GM04504 (cell line): ENCODE measurements around the gene ACAD11.
"Not testable (repeated sequence)": the region's sequence is repeated elsewhere in the genome, so short reads cannot be mapped to it uniquely, and the experiment has no call there.

ENCODE experiments used
- DNase-seq: peaks from one replicate; pipeline ENCODE4 v3.0.0-alpha.2; 2012; ENCODE audit warnings: low read depth

The ACAD11 gene

DNA sequence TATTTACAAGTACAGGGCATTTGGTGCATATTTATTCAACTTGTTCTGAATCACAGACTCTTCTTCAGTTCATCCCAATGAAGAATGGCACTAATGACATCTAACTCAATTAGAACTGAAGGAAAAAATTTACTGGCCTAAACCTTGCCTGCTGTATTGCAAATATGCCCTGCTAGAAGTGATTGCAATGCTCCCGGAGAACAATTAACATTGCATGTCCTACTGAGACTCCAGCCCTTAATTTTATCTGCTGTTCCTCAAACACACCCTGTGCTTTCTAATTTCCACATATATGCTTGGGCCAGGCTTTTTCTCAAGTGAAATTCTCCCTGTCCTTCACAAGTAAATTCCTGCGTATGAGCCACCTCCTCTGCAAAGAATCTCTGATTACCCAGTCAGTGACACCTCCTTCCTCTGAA lies 54.2 kb downstream of the ACAD11 start:
- no peak for DNase-seq

DNA sequence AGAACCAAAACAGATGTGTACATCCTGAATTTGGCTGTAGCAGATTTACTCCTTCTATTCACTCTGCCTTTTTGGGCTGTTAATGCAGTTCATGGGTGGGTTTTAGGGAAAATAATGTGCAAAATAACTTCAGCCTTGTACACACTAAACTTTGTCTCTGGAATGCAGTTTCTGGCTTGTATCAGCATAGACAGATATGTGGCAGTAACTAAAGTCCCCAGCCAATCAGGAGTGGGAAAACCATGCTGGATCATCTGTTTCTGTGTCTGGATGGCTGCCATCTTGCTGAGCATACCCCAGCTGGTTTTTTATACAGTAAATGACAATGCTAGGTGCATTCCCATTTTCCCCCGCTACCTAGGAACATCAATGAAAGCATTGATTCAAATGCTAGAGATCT lies 59.0 kb downstream of the ACAD11 start:
- DNase-seq, result not testable (repeated sequence)

DNA sequence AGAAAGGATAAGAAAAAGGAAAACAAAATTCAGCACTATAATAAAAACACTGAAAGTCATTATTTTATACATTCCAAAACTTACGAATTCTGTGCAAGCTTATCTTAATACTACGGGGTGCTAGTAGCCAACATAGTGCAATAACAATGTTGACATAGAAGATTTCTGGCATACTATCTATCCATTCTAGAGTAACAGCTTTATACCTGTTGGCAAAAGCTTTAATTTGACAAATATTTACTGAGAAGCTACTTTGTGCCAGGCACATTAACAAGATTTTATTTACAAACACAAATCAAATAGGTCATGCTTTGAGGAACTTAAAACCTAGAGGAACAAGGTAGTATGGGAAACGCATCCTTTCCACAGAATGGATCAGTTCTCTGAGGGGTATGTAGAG lies 61.4 kb downstream of the ACAD11 start:
- DNase-seq, result no peak

DNA sequence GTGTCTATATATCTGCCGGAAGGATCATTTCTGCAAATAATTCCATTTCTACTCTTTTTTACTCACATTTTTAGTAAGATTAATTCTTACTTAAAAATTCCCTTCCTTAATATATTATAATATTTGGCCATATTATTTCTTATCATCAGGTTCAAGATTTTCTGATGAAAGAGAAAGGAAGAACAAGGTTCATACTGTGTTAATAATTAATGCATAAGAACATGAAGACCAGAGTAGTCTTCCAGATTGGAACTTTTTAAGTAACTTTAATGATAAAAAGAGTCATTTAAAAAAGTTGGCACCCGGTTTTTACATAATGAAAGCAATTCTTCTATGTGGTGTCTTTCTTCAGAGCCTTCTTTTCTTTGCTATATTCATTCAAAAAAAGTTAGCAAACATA lies 61.9 kb downstream of the ACAD11 start:
- no peak for DNase-seq

DNA sequence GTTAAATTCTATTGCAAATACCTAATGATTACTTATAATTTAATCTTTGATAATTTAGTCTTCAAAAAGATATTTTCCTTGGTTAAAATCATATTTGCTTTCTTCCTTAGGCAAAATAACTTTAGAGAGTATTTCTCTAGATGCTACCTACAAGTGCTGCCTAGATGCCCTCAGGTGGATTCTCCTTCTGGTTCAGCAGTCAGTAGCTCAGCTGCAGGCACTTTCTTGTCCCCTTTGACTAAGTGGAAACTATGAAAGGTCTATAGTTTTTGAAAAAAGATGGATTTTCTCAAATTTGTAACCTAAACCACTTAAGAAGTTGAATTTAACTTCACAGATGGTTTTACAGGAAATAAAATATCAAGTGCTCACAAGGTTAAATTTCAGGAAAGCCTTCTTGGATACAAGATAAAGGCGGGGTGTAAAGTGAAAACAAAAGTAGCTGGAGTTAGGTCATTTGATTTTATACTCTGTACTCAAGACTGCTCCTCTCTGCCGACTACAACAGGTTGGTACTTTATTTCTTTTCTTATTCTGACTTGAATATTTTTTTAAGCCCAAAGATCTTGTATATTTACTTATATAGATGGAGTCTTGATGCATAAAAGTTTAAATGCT lies 62.7 kb downstream of the ACAD11 start, which contains the start of gene ACKR4:
TSS of gene ACKR4 (plus strand) at position 455 of the 618 bp plus-strand sequence. CDS start 3,128 bp downstream, outside the sequence.
- peak; percentile 10 for DNase-seq

DNA sequence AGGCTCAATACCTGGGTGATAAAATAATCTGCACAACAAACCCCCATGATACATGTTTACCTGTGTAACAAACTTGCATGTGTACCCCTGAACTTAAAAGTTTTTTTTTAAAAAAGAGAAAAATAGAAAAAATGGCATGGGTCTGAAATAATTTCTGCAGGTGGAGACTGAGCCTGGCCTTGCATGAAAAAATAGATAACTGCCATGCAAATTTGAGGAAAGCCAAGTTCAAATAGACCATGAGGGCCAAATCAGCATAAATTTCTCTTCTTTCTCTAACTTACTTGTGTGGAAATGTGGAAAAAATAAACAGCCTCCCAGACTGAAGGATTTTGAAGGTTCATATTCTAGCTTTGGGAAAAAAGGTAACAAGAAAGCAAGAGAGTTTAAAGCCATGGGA lies 63.3 kb downstream of the ACAD11 start:
- no peak for DNase-seq

DNA sequence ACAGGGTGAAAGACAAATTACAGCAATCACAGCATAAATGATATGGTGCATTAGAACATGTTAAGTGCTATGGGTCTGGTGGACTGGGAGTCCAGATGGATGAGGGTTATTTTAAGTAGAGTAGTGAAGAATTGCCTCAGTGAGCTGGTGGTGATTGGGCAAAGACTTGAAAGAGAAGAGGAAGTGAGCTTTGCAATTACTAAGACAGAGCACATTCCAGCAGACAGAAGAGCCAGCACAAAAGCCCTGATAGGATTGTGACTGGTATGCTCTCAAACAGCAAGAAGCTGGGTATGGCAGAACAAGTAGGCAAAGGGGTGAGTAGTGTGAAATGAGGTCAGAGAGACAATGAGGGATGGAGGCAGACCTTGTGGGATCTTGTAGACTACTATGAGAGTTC lies 64.6 kb downstream of the ACAD11 start:
- peak; percentile 42 for DNase-seq

DNA sequence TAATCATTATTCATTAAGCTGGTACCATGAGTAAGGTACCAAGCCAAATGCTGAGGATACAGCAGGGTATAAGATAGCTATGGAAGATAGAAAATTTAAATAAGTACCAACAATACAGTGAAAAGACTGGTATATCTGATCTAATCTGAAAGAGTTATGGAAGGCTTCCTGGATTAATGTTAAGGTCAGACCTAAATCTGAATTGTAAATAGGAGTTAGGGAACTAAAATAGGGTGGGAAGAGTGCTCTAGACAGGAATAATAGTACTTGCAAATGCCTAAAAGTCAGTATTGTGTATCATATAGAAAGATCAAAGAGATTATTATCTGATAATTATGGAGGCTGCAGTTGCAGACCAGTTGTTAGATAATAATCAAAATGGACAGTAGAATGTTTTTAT lies 65.1 kb downstream of the ACAD11 start:
- DNase-seq, result no peak

DNA sequence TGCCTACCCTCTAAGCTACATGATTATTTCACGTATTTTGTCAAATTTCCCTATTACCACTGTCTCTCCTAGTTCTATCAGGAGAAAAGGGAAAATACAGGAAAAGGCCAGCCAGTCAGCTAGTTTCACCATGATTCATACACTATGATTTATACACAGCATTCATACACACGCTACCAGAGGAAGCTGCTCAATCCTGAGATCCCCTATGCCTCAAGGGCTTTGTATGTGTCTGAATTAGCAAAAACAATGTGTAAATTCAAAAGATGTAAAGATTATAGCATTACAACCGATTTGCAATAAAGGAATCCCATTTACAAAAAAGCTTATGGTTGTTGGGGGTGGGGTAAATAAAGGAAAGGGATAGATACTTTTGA lies 65.7 kb downstream of the ACAD11 start:
- DNase-seq, result peak; percentile 52

DNA sequence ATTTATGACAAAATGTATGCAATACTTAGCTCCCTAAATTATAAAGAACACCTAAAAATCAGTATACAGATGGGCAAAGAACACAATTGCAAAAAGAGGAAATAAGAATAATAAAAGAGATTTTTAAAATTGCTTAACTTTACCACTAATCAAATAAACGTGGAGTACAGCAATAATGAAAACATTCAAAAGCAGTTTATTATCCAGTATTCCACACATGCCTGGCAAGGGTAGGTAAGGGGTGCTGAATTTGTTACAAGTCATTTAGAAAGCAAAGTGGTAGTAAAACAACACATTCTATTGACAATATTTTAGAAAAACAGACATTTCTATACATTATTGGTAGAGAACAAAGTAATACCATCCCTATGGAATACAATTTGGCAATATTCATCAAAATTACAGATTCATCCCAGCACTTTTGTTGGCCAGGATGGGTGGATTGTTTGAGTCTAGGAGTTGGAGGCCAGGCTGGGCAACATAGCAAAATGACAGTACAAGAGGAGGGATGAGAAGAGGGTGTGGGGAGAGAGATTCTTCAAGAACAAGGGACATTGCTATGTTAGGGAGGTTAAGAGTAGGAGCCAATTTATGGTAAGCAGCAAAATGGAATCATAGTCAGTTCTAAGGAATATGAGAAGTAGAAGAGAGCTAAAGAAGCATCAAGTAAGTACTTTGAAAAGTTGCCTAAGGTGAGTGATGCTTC lies 66.2 kb downstream of the ACAD11 start:
- DNase-seq, result peak; percentile 13

DNA sequence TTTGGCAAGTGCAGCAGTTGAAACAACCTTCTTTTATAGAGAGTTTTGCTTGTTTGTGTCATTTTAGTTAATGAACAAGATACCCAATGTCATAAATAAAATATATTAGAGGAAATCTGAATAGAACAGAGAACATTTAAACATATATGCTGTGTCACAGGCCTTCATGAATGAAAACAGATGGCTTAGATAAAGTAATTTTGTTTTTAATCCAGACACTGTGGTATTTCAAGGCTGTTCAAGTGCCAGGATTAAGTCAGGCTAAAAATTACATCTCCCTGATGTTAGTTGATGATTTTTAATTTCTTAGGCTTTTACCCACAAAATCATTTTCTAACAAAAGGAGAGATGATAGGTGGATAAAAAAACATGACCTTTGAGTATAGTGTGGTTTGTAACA lies 67.4 kb downstream of the ACAD11 start:
- peak; percentile 14 for DNase-seq

DNA sequence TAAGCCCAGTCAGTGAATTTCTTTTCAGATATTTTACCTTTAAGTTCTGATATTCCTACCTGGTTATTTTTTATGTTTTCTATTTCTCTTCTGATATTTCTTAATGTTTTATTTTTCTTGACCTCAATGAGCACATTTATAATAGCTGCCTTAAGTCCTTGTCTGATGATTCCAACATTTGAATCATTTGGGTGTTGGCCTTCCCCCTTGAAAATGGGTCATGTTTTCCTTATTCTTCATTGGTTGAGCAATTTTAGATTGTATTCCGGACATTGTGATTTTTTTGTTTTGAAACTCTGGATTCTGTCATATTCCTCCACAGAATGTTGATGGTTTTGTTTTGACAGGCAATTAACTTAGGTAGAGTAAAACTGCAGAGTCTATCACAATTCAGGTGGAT lies 72.2 kb downstream of the ACAD11 start:
- DNase-seq, result no peak

DNA sequence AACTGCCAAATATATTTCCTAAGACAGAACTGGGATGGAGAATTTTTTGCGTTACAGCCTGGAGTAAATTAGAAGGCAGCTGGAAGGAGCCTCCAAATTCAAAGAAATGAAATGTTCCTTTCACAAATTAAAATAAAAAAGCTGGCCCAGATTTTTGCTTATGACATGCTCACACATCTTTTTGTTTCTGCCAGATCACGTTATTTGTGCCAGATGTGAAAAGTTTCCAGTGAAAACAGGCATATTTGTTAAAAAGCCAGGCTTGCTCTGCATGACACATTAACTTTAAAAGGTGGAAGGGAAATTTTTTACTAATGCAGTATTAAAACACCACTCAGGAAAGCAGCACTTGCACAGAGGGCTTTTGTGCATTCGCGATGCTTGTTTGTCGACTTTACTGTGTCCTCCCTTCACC lies 85.8 kb downstream of the ACAD11 start:
- peak; percentile 75 for DNase-seq

DNA sequence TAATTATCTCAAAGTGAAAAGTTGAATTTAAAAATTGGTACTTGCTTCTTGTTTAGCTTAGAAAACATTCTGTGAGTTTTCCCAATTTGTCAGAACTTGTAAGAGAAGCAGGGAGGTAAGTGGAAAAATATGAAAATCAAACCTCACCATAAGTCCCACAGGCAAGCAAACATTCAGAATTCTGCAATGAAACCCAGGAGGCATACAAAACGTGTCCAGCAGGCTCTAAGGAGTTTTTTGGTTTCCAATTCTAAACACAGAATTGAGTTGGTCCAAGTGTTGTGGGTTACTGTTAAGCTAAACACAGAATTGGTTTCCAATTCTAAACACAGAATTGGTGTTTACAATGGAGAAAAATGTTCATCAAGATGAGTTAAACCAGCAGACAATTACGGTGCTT lies 89.6 kb downstream of the ACAD11 start:
- DNase-seq, result no peak

DNA sequence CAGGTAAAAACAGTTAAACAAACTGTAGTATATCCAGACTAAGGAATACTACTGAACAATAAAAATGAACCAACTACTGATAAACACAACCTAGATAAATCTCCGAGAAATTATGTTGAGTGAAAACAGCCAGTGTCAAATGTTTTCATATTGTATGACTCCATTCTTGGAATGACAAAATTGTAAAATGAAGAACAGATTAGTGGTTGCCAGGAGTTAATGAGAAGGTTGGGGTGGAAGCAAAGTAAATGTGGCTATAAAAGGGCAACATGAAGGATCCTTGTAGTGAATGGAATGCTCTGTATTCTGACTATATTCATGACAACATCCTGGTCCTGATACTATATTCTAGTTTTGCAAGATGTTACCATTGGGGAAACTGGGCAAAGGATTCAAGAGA lies 90.0 kb downstream of the ACAD11 start:
- DNase-seq, result peak; percentile 40

DNA sequence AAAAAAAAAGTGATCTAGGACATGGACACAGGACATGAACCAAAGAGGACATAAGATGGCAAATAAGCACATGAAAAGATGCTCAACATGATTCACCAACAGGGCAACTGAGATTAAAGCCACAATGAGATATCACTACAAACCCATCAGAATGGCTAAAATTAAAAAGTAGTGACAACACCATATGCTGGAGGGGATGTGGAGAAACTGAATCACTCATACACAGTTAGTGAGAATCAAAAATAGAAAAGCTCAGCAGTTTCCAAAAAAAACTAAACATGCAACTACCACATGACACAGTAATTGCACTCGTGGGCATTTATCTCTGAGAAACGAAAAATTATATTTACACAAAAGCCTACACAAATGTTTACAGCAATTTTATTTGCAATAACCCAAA lies 90.5 kb downstream of the ACAD11 start:
- peak; percentile 22 for DNase-seq

DNA sequence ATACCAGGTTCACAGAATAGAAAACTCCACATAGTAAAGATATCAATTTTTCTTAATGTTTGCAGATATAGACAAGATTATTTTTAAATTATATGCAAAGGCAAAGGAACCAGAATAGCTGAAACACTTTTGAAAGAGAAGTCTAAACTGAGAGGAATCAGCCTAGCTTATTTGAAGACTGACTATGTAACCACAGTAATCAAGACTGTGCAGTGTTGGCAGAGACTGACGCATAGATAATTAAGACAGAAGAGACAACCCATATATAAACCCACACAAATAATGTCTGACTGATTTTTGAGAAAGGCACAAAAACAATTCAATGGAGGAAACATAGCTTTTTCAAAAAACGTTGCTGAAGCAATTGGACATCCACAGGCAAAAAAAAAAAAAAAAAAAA lies 91.2 kb downstream of the ACAD11 start:
- DNase-seq, result no peak

DNA sequence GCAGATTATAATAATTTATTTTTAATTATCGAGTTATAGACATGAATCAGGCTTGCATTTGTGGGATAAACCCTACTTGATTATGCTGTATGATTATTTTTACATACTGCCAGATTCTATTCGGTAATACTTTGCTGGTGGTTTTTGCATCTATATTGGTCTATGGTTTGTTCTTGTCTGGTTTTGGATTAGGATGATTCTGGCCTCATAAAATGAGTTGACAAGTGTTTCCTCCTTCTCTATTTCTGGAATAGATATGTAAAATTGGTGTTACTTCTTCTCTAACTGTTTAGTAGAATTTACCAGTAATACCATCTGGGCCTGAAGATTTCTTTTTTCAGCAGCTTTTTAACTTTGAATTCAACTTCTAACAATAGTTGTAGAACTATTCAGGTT lies 95.5 kb downstream of the ACAD11 start:
- no peak for DNase-seq

DNA sequence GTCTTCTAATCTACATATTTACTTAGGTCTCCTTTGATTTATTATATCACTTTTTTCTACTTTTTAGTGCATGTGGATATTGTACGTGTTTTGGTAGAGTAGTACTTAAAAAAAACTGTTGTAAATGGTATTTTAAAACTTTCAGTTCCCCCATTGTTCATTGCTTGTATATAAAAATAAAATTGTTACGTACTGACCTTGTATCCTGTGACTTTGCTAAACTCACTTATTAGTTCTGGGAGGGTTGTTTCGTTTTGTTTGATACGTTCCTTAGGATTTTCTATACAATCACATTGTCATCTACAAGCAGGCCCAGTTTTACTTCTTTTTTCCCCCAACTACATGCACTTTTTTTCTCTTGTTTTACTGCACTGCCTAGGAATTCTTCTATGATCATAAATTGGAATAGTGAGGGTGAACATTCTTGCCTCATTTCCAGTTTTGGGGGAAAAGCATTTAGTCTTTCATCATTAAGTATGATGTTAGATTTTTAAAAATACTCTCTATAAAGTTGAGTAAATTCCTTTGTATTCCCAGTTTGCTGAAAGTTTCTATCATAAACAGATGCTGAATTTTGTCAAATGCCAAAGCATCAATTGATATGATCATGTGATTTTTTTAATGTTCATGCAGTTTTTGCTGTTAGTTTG lies 96.1 kb downstream of the ACAD11 start:
- DNase-seq, result peak; percentile 24

DNA sequence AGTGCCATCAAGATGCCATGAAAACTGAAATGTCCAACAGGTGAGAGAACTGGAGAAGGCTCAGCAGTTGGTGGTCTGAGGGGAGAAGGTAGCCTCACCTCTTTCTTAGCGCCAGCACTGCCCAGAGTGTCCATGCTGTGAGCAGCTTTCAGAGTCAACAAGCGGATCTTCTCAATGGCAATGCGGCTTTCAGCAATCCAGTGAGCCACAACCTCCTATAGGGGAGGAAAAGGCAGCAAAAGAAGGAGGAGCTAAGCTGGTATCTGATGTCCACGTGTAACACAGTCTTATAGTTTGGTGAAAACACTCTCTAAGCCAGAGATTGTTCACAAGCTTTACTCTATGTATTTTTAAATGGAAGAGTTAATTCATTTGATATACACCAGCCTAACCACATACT lies 98.6 kb downstream of the ACAD11 start:
- no peak for DNase-seq

DNA sequence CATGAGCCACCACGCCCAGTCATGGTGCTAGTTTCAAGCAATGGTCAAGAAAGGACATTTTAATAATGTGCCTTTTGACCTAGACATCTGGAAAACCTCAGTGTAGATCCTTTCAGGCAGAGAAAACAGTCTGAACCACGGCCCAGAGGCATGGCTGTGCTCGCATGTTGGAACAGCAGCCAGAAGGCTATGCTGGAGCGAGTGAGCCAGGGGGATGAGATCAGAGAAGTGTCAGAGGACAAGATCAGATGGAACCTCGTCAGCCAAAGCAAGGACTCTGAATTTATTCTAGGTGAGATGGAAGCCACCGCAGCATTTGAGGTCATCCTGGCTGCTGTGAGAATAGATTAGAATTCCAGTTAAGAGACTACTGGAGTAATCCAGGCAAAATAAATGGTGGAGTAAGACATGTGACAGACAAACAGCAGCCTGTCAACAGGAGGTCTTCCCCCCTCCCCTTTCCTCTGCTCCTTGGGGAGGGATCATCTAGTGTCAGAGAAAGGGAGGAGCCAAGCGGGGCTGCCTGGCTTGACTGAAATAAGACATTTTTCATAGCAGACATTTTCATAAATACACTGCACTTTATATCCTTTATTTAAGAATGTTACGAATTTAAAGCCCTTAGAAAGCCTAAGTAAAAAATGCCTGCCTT lies 103.0 kb downstream of the ACAD11 start:
- DNase-seq, result peak; percentile 51

DNA sequence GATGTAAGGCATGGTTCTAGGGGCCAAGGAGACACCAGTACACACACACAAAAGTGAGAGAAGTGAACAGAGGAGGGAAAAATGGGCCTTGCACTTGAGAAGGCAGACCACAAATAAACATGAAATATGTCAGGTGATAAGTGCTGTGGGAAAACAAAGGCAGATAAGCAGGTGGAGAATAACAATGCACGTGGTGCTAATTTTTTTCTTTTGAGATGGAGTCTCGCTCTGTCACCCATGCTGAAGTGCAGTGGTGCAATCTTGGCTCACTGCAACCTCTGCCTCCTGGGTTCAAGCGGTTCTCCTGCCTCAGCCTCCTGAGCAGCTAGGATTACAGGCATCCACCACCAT lies 103.6 kb downstream of the ACAD11 start:
- not testable (repeated sequence) for DNase-seq
